Fibroblast of lung (primary cell): ENCODE results near the gene CHAD. TPM values are rescaled to one million over a fixed set of nuclear protein-coding genes. Genes with fewer than 3 reads are reported as not detected.

ENCODE experiments used
- DNase-seq, 2 donors: peaks; one replicate each; pipeline versions ENCODE4 v3.0.0 to v3.0.0-alpha.2; 2010; ENCODE audit warnings: low read depth in 2 of 2
- H2AFZ ChIP-seq: 2 replicates; pipeline ENCODE4 v1.5.1; 2012; ENCODE audit warnings: low read length, control low read depth, inconsistent platforms
- H3K27ac ChIP-seq: 2 replicates; pipeline ENCODE4 v1.5.1; 2011; ENCODE audit warnings: low read length, control low read depth; ENCODE audit not compliant: insufficient read depth
- H3K27me3 ChIP-seq: 2 replicates; pipeline ENCODE4 v1.5.1; 2011; ENCODE audit warnings: mild to moderate bottlenecking, low read length; ENCODE audit not compliant: control insufficient read depth, insufficient read depth
- H3K36me3 ChIP-seq: 2 replicates; pipeline ENCODE4 v1.5.1; 2011; ENCODE audit warnings: low read length; ENCODE audit not compliant: control insufficient read depth, insufficient read depth
- H3K4me1 ChIP-seq: 2 replicates; pipeline ENCODE4 v1.5.1; 2011; ENCODE audit warnings: low read length; ENCODE audit not compliant: control insufficient read depth, insufficient read depth; ENCODE audit errors: extremely low read depth
- H3K4me2 ChIP-seq: 2 replicates; pipeline ENCODE4 v1.5.1; 2011; ENCODE audit warnings: low read length, control low read depth; ENCODE audit not compliant: insufficient read depth; ENCODE audit errors: extremely low read depth
- H3K4me3 ChIP-seq, 4 experiments: fragments of 200-600 bp in 1 of 4; sonication (generic) in 1 of 4; replicated peaks in 1 of 4; 2 replicates each; pipeline ENCODE4 v1.5.1; 2011 to 2016; ENCODE audit warnings: low read length in 4 of 4, low read depth in 3 of 4, mild to moderate bottlenecking in 3 of 4, control low read depth in 2 of 4, inconsistent platforms in 1 of 4, mixed read lengths in 1 of 4; ENCODE audit not compliant: insufficient read depth in 1 of 4; ENCODE audit errors: control extremely low read depth in 1 of 4
- H3K79me2 ChIP-seq: 2 replicates; pipeline ENCODE4 v1.5.1; 2012; ENCODE audit warnings: mild to moderate bottlenecking, low read length, inconsistent platforms; ENCODE audit not compliant: control insufficient read depth, insufficient read depth
- H3K9ac ChIP-seq: 2 replicates; pipeline ENCODE4 v1.5.1; 2011; ENCODE audit warnings: mild to moderate bottlenecking, low read length, control low read depth; ENCODE audit not compliant: insufficient read depth
- H3K9me3 ChIP-seq: 2 replicates; pipeline ENCODE4 v1.5.1; 2012; ENCODE audit warnings: low read depth, low read length; ENCODE audit not compliant: control insufficient read depth, insufficient read depth
- H4K20me1 ChIP-seq: 2 replicates; pipeline ENCODE4 v1.5.1; 2011; ENCODE audit warnings: low read length; ENCODE audit not compliant: control insufficient read depth, insufficient read depth; ENCODE audit errors: extremely low read depth
- CTCF ChIP-seq, 2 donors: IDR thresholded peaks in 1 of 2; conservative IDR thresholded peaks in 1 of 2; 1 replicate in 1 of 2; 2 replicates in 1 of 2; pipeline ENCODE4 v1.5.1; 2011 to 2012; ENCODE audit warnings: low read length in 2 of 2, control low read depth in 1 of 2, inconsistent platforms in 1 of 2, low read depth in 1 of 2, mild to moderate bottlenecking in 1 of 2
- EZH2 ChIP-seq: IDR thresholded peaks from 2 replicates; pipeline ENCODE4 v1.5.1; 2012; ENCODE audit warnings: low read length, control low read depth, mild to moderate bottlenecking; ENCODE audit errors: missing control alignments
- polyA plus RNA-seq, 2 donors: library from polyadenylated mRNA; depleted of rRNA in 1 of 2; stranded (reverse) in 1 of 2; unstranded in 1 of 2; fragments of >200 nt; gene quantifications; 2 replicates each; pipeline ENCODE4 v1.2.1, GENCODE V29; 2011 to 2012; ENCODE audit warnings: missing spikeins in 1 of 2
- total RNA-seq: library from RNA; depleted of rRNA; stranded (reverse); fragments of >200 nt; gene quantifications from 2 replicates; pipeline ENCODE4 v1.2.1, GENCODE V29; 2014

CHAD gene
- total and polyA plus RNA-seq, 2 donors (not counting 1 experiment from before 2014, with no cell fraction given) = not detected

- Histone ChIP-seq H3K4me1 (peaks cover 11% of the 10 kb centered on the region), H3K4me3 (no peak overlapping the region), H3K36me3 (peaks cover 8% of the 10 kb centered on the region), H3K4me2 (no peak overlapping the region), H3K9me3 (no peaks in the 10 kb centered on the region), H4K20me1 (no peaks in the 10 kb centered on the region), H3K27ac (no peak overlapping the region), H2AFZ (no peak overlapping the region), H3K79me2 (peaks cover 6% of the 10 kb centered on the region), H3K9ac (no peak overlapping the region), H3K27me3 (no peaks in the 10 kb centered on the region)
- DNase-seq = no peak
- no peak for TF ChIP-seq EZH2
- no peak for TF ChIP-seq CTCF (conservative IDR thresholded peaks at IDR 0.05 in 1 of 2, IDR thresholded peaks at IDR 0.05 in 1 of 2; ENCODE audit: low read depth in 1 of 2, low read length in 2 of 2)
These were observed 15.9 kb upstream of the CHAD start for GRCh38 chr17:50484386-50485155.

DNA sequence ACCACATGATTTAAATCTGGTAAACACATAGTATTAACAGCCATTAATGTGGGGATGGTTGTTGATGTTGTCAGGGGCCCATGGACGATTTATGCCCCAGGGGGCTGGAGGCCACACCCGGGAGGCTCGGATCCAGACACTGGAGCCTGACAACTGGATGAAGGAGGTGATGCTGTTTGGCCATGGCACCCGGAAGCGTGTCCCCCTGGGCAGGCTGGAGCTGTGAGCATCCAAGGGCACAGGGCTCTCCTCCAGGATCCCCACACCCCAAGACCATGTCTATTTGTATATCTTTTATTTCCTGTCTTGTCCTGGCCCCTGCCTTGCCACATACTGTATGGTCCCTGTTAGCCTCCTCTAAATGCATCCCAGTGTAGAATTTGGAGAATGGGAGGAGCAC lies 14.6 kb upstream of the CHAD start:
- no peak overlapping the region for H3K4me3 ChIP-seq
- H3K4me1 ChIP-seq = peaks cover 12% of the 10 kb centered on the region
- H3K9ac ChIP-seq = no peak overlapping the region
- H3K9me3 ChIP-seq = no peaks in the 10 kb centered on the region
- no peak overlapping the region for H3K4me2 ChIP-seq
- TF ChIP-seq CTCF (conservative IDR thresholded peaks at IDR 0.05 in 1 of 2, IDR thresholded peaks at IDR 0.05 in 1 of 2; ENCODE audit: low read depth in 1 of 2, low read length in 2 of 2) (no peak), EZH2 (no peak)
- H3K27ac ChIP-seq = peak overlapping the region; percentile 65
- no peak overlapping the region for H2AFZ ChIP-seq
- H3K27me3 ChIP-seq = no peaks in the 10 kb centered on the region
- no peak for DNase-seq
- peaks cover 8% of the 10 kb centered on the region for H3K36me3 ChIP-seq
- H4K20me1 ChIP-seq = no peaks in the 10 kb centered on the region
- H3K79me2 ChIP-seq = peaks cover 6% of the 10 kb centered on the region

GRCh38 chr17:50482516-50482915 lies 13.8 kb upstream of the CHAD start:
- Histone ChIP-seq H3K4me3 (no peak overlapping the region), H2AFZ (no peak overlapping the region)

More at GRCh38 chr17:50482516-50482915, 13.8 kb upstream of the CHAD start:
- Histone ChIP-seq H3K27me3 (no peaks in the 10 kb centered on the region), H3K36me3 (peaks cover 8% of the 10 kb centered on the region), H3K79me2 (peaks cover 6% of the 10 kb centered on the region), H3K9me3 (no peaks in the 10 kb centered on the region), H3K9ac (no peak overlapping the region), H4K20me1 (no peaks in the 10 kb centered on the region), H3K27ac (peak overlapping the region; percentile 65), H3K4me1 (peaks cover 12% of the 10 kb centered on the region), H3K4me2 (no peak overlapping the region)
- TF ChIP-seq CTCF (conservative IDR thresholded peaks at IDR 0.05 in 1 of 2, IDR thresholded peaks at IDR 0.05 in 1 of 2; ENCODE audit: low read depth in 1 of 2, low read length in 2 of 2) = peak; percentile 86 to 89
- TF ChIP-seq EZH2 = no peak
- peak; percentile 96 to 98 for DNase-seq
